Measurements from ENCODE around the gene FMN1.

Gene FMN1

GRCh38 chr15:33194704-33195670, at the start of gene FMN1:
Gene FMN1, minus strand, starts transcription at chr15:33194714. Its CDS starts 39,800 bp downstream, at chr15:33154914.
- peak; percentile 89 for DNase-seq

- DNase-seq: no peak
Observed at GRCh38 chr15:33243869-33244268, 49.4 kb upstream of the FMN1 start.

GRCh38 chr15:33243393-33243792, 48.9 kb upstream of the FMN1 start:
- no peak for DNase-seq

- DNase-seq: peak; percentile 4
Observed at GRCh38 chr15:33242669-33243191, 48.2 kb upstream of the FMN1 start.

GRCh38 chr15:33242165-33242564, 47.7 kb upstream of the FMN1 start:
- peak; percentile 10 for DNase-seq

- no peak for DNase-seq
Observed at GRCh38 chr15:33236841-33237509, 42.5 kb upstream of the FMN1 start.

GRCh38 chr15:33234020-33234461, 39.5 kb upstream of the FMN1 start:
- DNase-seq: peak; percentile 46

- DNase-seq: peak; percentile 55
Observed at GRCh38 chr15:33226559-33227181, 32.2 kb upstream of the FMN1 start.

GRCh38 chr15:33218071-33218491, 23.6 kb upstream of the FMN1 start:
- no peak for DNase-seq

GRCh38 chr15:33215941-33216872, 21.7 kb upstream of the FMN1 start:
- DNase-seq: no peak

GRCh38 chr15:33211176-33211808, 16.8 kb upstream of the FMN1 start:
- DNase-seq: peak; percentile 91

- DNase-seq: no peak
Observed at GRCh38 chr15:33209575-33210481, 15.3 kb upstream of the FMN1 start.

- DNase-seq: no peak
Observed at GRCh38 chr15:33207646-33208045, 13.1 kb upstream of the FMN1 start.

- DNase-seq: no peak
Observed at GRCh38 chr15:33206366-33206765, 11.9 kb upstream of the FMN1 start.

GRCh38 chr15:33204926-33205325, 10.4 kb upstream of the FMN1 start:
- DNase-seq: no peak

- no peak for DNase-seq
Observed at GRCh38 chr15:33204087-33204486, 9.6 kb upstream of the FMN1 start.

GRCh38 chr15:33201491-33202231, 7.1 kb upstream of the FMN1 start:
- DNase-seq: peak; percentile 67

GRCh38 chr15:33200903-33201302, 6.4 kb upstream of the FMN1 start:
- no peak for DNase-seq

GRCh38 chr15:33200444-33200843, 5.9 kb upstream of the FMN1 start:
- DNase-seq: no peak

GRCh38 chr15:33198541-33198940, 4.0 kb upstream of the FMN1 start:
- DNase-seq: no peak

Measured in NCI-H2171 treated with DMSO at 0.1 percent for 48 hours (cell line).